H9 (cell line): Measurements from ENCODE around the gene RNF39. TPM values are rescaled to one million over a fixed set of nuclear protein-coding genes. Genes with fewer than 3 reads are reported as not detected.

Experiments
- DNase-seq: peaks from one replicate; pipeline ENCODE4 v3.0.0-alpha.2; 2017
- H2AFZ ChIP-seq: one replicate; pipeline ENCODE4 v1.6.1; 2013; ENCODE audit warnings: mild to moderate bottlenecking, low read length, control low read depth, moderate library complexity
- H2AK5ac ChIP-seq: 2 replicates; pipeline ENCODE4 v1.6.1; 2013; ENCODE audit warnings: low read length, control low read depth, mixed read lengths; ENCODE audit not compliant: insufficient read length
- H2BK120ac ChIP-seq: one replicate; pipeline ENCODE4 v1.6.1; 2013; ENCODE audit warnings: low read depth, mild to moderate bottlenecking, low read length, control low read depth, inconsistent platforms; ENCODE audit not compliant: poor library complexity, severe bottlenecking
- H2BK12ac ChIP-seq: 2 replicates; pipeline ENCODE4 v1.6.1; 2013; ENCODE audit warnings: low read length, control low read depth, mixed read lengths, low read depth; ENCODE audit not compliant: insufficient read length
- H2BK15ac ChIP-seq: 2 replicates; pipeline ENCODE4 v1.6.1; 2013; ENCODE audit warnings: low read depth, low read length, control low read depth
- H2BK20ac ChIP-seq: one replicate; pipeline ENCODE4 v1.6.1; 2013; ENCODE audit warnings: low read depth, mild to moderate bottlenecking, low read length, control low read depth, inconsistent platforms; ENCODE audit not compliant: poor library complexity, severe bottlenecking
- H2BK5ac ChIP-seq: 2 replicates; pipeline ENCODE4 v1.6.1; 2013; ENCODE audit warnings: low read length, control low read depth, mixed read lengths; ENCODE audit not compliant: insufficient read length
- H3K14ac ChIP-seq: 2 replicates; pipeline ENCODE4 v1.6.1; 2013; ENCODE audit warnings: low read length, control low read depth; ENCODE audit not compliant: insufficient read depth
- H3K18ac ChIP-seq: 2 replicates; pipeline ENCODE4 v1.6.1; 2013; ENCODE audit warnings: low read depth, mild to moderate bottlenecking, mixed read lengths, low read length, control low read depth; ENCODE audit not compliant: insufficient read length
- H3K23ac ChIP-seq: 2 replicates; pipeline ENCODE4 v1.6.1; 2013; ENCODE audit warnings: low read length, control low read depth, mixed read lengths, low read depth; ENCODE audit not compliant: insufficient read length
- H3K23me2 ChIP-seq: 2 replicates; pipeline ENCODE4 v1.6.1; 2013; ENCODE audit warnings: low read depth, mild to moderate bottlenecking, mixed read lengths, low read length, control low read depth; ENCODE audit not compliant: insufficient read length, poor library complexity, severe bottlenecking
- H3K27ac ChIP-seq: 2 replicates; pipeline ENCODE4 v1.5.1; 2013; ENCODE audit warnings: low read length, control low read depth, mixed read lengths, low read depth; ENCODE audit not compliant: insufficient read length
- H3K27me3 ChIP-seq: 2 replicates; pipeline ENCODE4 v1.6.1; 2013; ENCODE audit warnings: low read length, control low read depth, inconsistent platforms; ENCODE audit not compliant: insufficient read depth
- H3K4ac ChIP-seq: 2 replicates; pipeline ENCODE4 v1.6.1; 2013; ENCODE audit warnings: low read depth, mild to moderate bottlenecking, control low read depth, inconsistent platforms, low read length, moderate library complexity
- H3K4me1 ChIP-seq: 2 replicates; pipeline ENCODE4 v1.6.1; 2013; ENCODE audit warnings: low read length, control low read depth, inconsistent platforms; ENCODE audit not compliant: insufficient read depth
- H3K4me2 ChIP-seq: 2 replicates; pipeline ENCODE4 v1.6.1; 2013; ENCODE audit warnings: low read length, control low read depth, mixed read lengths; ENCODE audit not compliant: insufficient read length, insufficient read depth
- H3K56ac ChIP-seq: 2 replicates; pipeline ENCODE4 v1.6.1; 2013; ENCODE audit warnings: low read depth, mild to moderate bottlenecking, mixed read lengths, low read length, control low read depth; ENCODE audit not compliant: insufficient read length
- H3K79me1 ChIP-seq: 2 replicates; pipeline ENCODE4 v1.6.1; 2013; ENCODE audit warnings: low read depth, mild to moderate bottlenecking, moderate library complexity, low read length, control low read depth, inconsistent platforms; ENCODE audit not compliant: insufficient read depth, poor library complexity, severe bottlenecking
- H3K79me2 ChIP-seq: 2 replicates; pipeline ENCODE4 v1.6.1; 2013; ENCODE audit warnings: low read length, control low read depth, inconsistent platforms; ENCODE audit not compliant: insufficient read depth
- H3K9ac ChIP-seq: 2 replicates; pipeline ENCODE4 v1.6.1; 2013; ENCODE audit warnings: low read length, control low read depth, mixed read lengths; ENCODE audit not compliant: insufficient read length; ENCODE audit errors: extremely low read depth
- H3K9me3 ChIP-seq: one replicate; pipeline ENCODE4 v1.6.1; 2013; ENCODE audit warnings: low read depth, low read length, inconsistent platforms; ENCODE audit not compliant: control insufficient read depth
- H3T11ph ChIP-seq: one replicate; pipeline ENCODE4 v1.6.1; 2013; ENCODE audit warnings: mild to moderate bottlenecking, low read length, control low read depth, inconsistent platforms
- H4K20me1 ChIP-seq: one replicate; pipeline ENCODE4 v1.6.1; 2013; ENCODE audit not compliant: control insufficient read depth, insufficient read length, insufficient read depth
- H4K5ac ChIP-seq: 2 replicates; pipeline ENCODE4 v1.6.1; 2013; ENCODE audit warnings: low read depth, mild to moderate bottlenecking, mixed read lengths, low read length, control low read depth; ENCODE audit not compliant: insufficient read length
- H4K8ac ChIP-seq: replicated peaks from 2 replicates; pipeline ENCODE4 v1.6.1; 2013; ENCODE audit warnings: low read length, control low read depth, mixed read lengths, low read depth; ENCODE audit not compliant: insufficient read length
- H4K91ac ChIP-seq: 2 replicates; pipeline ENCODE4 v1.6.1; 2013; ENCODE audit warnings: low read depth, mild to moderate bottlenecking, moderate library complexity, mixed read lengths, low read length, control low read depth; ENCODE audit not compliant: insufficient read length
- H3K27ac Mint-ChIP-seq, 3 experiments: 2 replicates in 2 of 3; 3 replicates in 1 of 3; pipeline ENCODE4 v1.8.0; 2020 to 2021; ENCODE audit warnings: mixed read lengths in 3 of 3, mild to moderate bottlenecking in 1 of 3, moderate library complexity in 1 of 3
- H3K27me3 Mint-ChIP-seq: 2 replicates; pipeline ENCODE4 v1.8.0; 2021; ENCODE audit warnings: low read depth, mild to moderate bottlenecking, moderate library complexity, mixed read lengths
- H3K36me3 Mint-ChIP-seq, 3 experiments: 2 replicates in 2 of 3; 3 replicates in 1 of 3; pipeline ENCODE4 v1.8.0; 2020 to 2021; ENCODE audit warnings: low read depth in 3 of 3, mixed read lengths in 3 of 3; ENCODE audit not compliant: insufficient read depth in 1 of 3
- H3K4me1 Mint-ChIP-seq, 2 experiments: 2 replicates each; pipeline ENCODE4 v1.8.0; 2020; ENCODE audit warnings: mixed read lengths in 2 of 2
- H3K4me3 Mint-ChIP-seq, 2 experiments: 2 replicates in 1 of 2; 3 replicates in 1 of 2; pipeline ENCODE4 v1.8.0; 2020 to 2021; ENCODE audit warnings: mild to moderate bottlenecking in 2 of 2, mixed read lengths in 2 of 2, moderate library complexity in 1 of 2
- H3K9me3 Mint-ChIP-seq, 2 experiments: 2 replicates in 1 of 2; 3 replicates in 1 of 2; pipeline ENCODE4 v1.8.0; 2020; ENCODE audit warnings: mild to moderate bottlenecking in 2 of 2, mixed read lengths in 2 of 2, moderate library complexity in 1 of 2
- WGBS: extraction: QIAGEN DNeasy Blood & Tissue Kit; methylation state at CpG from one replicate; pipeline ENCODE4 v1.1.7; 2013; ENCODE audit warnings: missing lambda C conversion rate, low lambda C conversion rate, mixed read lengths; ENCODE audit not compliant: insufficient read length; ENCODE audit errors: extremely low coverage; 5-methylcytosine and 5-hydroxymethylcytosine counted together
- total RNA-seq: library from RNA; stranded (reverse); gene quantifications from 2 replicates; pipeline ENCODE4 v1.2.1, GENCODE V29; 2021
- TF ChIP-seq, protein P1 (sequence below): fragments of 200-600 bp; sonication (generic); conservative IDR thresholded peaks from 3 replicates; pipeline ENCODE4 v1.8.0; 2021; ENCODE audit warnings: antibody characterized with exemption, mild to moderate bottlenecking

The RNF39 gene
- total RNA-seq, 1 experiment from 2014 or later = 0.26 TPM

DNA sequence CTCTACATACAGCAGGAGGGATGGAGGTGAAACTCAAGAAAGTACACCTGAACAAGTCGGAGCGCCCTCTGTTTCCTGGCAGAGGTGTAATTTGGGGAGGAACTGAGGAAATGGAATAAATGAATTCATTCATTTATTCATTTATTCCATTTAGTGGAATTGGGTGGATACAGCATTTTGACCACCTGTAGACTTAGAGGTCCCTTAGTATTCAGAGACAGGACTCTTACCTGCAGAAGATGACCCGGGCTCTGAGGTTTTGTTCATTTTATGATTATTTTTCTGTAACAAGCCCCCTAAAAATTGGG, 28.3 kb upstream of the RNF39 start:
- H3K56ac ChIP-seq = no peak overlapping the region
- no peak overlapping the region for H3K4ac ChIP-seq
- H2BK20ac ChIP-seq = no peak overlapping the region
- no peaks in the 10 kb centered on the region for H3K79me2 ChIP-seq
- H3K14ac ChIP-seq = no peak overlapping the region
- no peak overlapping the region for H2AFZ ChIP-seq
- Mint-ChIP-seq H3K36me3 (peaks cover 0 to 2% (median 0%) of the 10 kb centered on the region in 3 experiments; a peak in 1 of 7 replicates), H3K9me3 (peaks cover 0 to 5% of the 10 kb centered on the region in 2 experiments; a peak in 3 of 5 replicates), H3K27ac (no peak overlapping the region), H3K27me3 (peaks cover 96% of the 10 kb centered on the region), H3K4me1 (peaks cover 37 to 39% of the 10 kb centered on the region in 2 experiments), H3K4me3 (peak overlapping the region; percentile 62 to 87)
- DNase-seq = no peak
- no peaks in the 10 kb centered on the region for H4K20me1 ChIP-seq
- H3K27ac ChIP-seq = no peak overlapping the region
- H3K79me1 ChIP-seq = no peaks in the 10 kb centered on the region
- no peak overlapping the region for H2AK5ac ChIP-seq
- no peak overlapping the region for H2BK5ac ChIP-seq
- H3K4me1 ChIP-seq = peaks cover 5% of the 10 kb centered on the region; the same call in 1 of the 2 replicates
- H2BK15ac ChIP-seq = no peak overlapping the region
- H3K18ac ChIP-seq = no peak overlapping the region
- H3K23ac ChIP-seq = no peak overlapping the region
- no peak overlapping the region for H4K8ac ChIP-seq
- H2BK12ac ChIP-seq = no peak overlapping the region
- no peak overlapping the region for H4K5ac ChIP-seq
- peak overlapping the region; percentile 78 for H3K4me2 ChIP-seq
- H3K23me2 ChIP-seq = peaks cover 22% of the 10 kb centered on the region
- peaks cover 30% of the 10 kb centered on the region; the same call in 1 of the 2 replicates for H3K27me3 ChIP-seq
- H2BK120ac ChIP-seq = no peak overlapping the region
- no CpG with 5 or more reads among the region's 3 CpGs for WGBS
- H3T11ph ChIP-seq = no peak overlapping the region
- no peak overlapping the region for H3K9ac ChIP-seq
- H3K9me3 ChIP-seq = no peaks in the 10 kb centered on the region
- TF ChIP-seq, protein P1, sequence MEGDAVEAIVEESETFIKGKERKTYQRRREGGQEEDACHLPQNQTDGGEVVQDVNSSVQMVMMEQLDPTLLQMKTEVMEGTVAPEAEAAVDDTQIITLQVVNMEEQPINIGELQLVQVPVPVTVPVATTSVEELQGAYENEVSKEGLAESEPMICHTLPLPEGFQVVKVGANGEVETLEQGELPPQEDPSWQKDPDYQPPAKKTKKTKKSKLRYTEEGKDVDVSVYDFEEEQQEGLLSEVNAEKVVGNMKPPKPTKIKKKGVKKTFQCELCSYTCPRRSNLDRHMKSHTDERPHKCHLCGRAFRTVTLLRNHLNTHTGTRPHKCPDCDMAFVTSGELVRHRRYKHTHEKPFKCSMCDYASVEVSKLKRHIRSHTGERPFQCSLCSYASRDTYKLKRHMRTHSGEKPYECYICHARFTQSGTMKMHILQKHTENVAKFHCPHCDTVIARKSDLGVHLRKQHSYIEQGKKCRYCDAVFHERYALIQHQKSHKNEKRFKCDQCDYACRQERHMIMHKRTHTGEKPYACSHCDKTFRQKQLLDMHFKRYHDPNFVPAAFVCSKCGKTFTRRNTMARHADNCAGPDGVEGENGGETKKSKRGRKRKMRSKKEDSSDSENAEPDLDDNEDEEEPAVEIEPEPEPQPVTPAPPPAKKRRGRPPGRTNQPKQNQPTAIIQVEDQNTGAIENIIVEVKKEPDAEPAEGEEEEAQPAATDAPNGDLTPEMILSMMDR = no peak
- no peak overlapping the region for H4K91ac ChIP-seq
